HCT116 (cell line): ENCODE results near the gene ATP8A1. TPM values are rescaled to one million over a fixed set of nuclear protein-coding genes. Genes with fewer than 3 reads are reported as not detected.

Source experiments
- ATAC-seq: fragments of 200-7000 bp; cut with Tn5 transposase; 2 replicates; pipeline ENCODE4 v1.9.1; 2020; ENCODE audit warnings: mild to moderate bottlenecking, moderate library complexity
- BruUV-seq: library from RNA; stranded (reverse); fragments of 400-500 nt; replicated peaks from 2 replicates; lab custom pipeline; 2021; lab: Mats Ljungman, UMichigan
- CTCF ChIA-PET: fragments of 300-600 bp; sonication (Branson Sonifier 250); formaldehyde crosslinking; loops from one replicate; lab custom pipeline; 2021; ENCODE audit warnings: antibody characterized with exemption; lab: Charles Lee
- POLR2A ChIA-PET: fragments of 300-600, 350-600 bp; sonication (Branson Sonifier 250); formaldehyde crosslinking; loops from one replicate; lab custom pipeline; 2021; ENCODE audit warnings: antibody characterized with exemption; lab: Charles Lee
- RAD21 ChIA-PET, 2 experiments: fragments of 300-600 bp; sonication (Branson Sonifier 250); formaldehyde crosslinking; loops; one replicate each; lab custom pipeline; 2023; ENCODE audit warnings: low total read pairs in 2 of 2; ENCODE audit not compliant: uncharacterized antibody in 2 of 2, unreplicated experiment in 2 of 2, low non-redundant PET in 1 of 2; lab: Charles Lee
- DNase-seq: peaks from one replicate; pipeline ENCODE4 v3.0.0-alpha.2; 2010; ENCODE audit warnings: low read depth, low spot score
- H2AFZ ChIP-seq: fragments of 200-600 bp; shearing (Covaris generic), sonication (generic); 2 replicates; pipeline ENCODE4 v1.6.1; 2017; ENCODE audit warnings: low read depth, mixed run types, mixed read lengths, antibody characterized with exemption, low read length; ENCODE audit not compliant: poor library complexity, severe bottlenecking
- H3K27ac ChIP-seq: 2 replicates; pipeline ENCODE4 v1.5.1; 2012; ENCODE audit warnings: low read depth, low read length
- H3K27me3 ChIP-seq: fragments of 200-600 bp; sonication (generic); 2 replicates; pipeline ENCODE4 v1.6.1; 2016; ENCODE audit warnings: mixed run types, low read length, mixed read lengths; ENCODE audit not compliant: insufficient read depth
- H3K36me3 ChIP-seq, 2 experiments: fragments of 200-500 bp in 1 of 2; fragments of 200-600 bp in 1 of 2; sonication (Bioruptor generic) in 1 of 2; sonication (generic) in 1 of 2; 2 replicates each; pipeline versions ENCODE4 v1.5.1 to v1.6.1; 2014 to 2016; ENCODE audit warnings: low read length in 2 of 2, inconsistent platforms in 1 of 2, mixed read lengths in 1 of 2, mixed run types in 1 of 2; ENCODE audit not compliant: insufficient read depth in 2 of 2, control insufficient read depth in 1 of 2
- H3K4me1 ChIP-seq, 2 experiments: fragments of 200-600 bp in 1 of 2; sonication (generic) in 1 of 2; 2 replicates each; pipeline versions ENCODE4 v1.5.1 to v1.6.1; 2012 to 2017; ENCODE audit warnings: low read length in 2 of 2, inconsistent platforms in 1 of 2, mild to moderate bottlenecking in 1 of 2, mixed read lengths in 1 of 2, mixed run types in 1 of 2, moderate library complexity in 1 of 2; ENCODE audit not compliant: insufficient read depth in 2 of 2, control insufficient read depth in 1 of 2
- H3K4me2 ChIP-seq: fragments of 200-600 bp; sonication (generic); 2 replicates; pipeline ENCODE4 v1.6.1; 2017; ENCODE audit warnings: mixed run types, low read length, mixed read lengths
- H3K4me3 ChIP-seq, 2 experiments: fragments of 200-600 bp in 1 of 2; sonication (generic) in 1 of 2; replicated peaks in 1 of 2; 2 replicates each; pipeline ENCODE4 v1.5.1; 2011 to 2016; ENCODE audit warnings: low read length in 2 of 2, control low read depth in 1 of 2, low read depth in 1 of 2, mild to moderate bottlenecking in 1 of 2, mixed read lengths in 1 of 2, mixed run types in 1 of 2
- H3K79me2 ChIP-seq: fragments of 200-600 bp; sonication (generic); 2 replicates; pipeline ENCODE4 v1.6.1; 2017; ENCODE audit warnings: mild to moderate bottlenecking, mixed run types, low read length, moderate library complexity, mixed read lengths; ENCODE audit not compliant: insufficient read depth
- H3K9ac ChIP-seq: fragments of 200-600 bp; sonication (generic); 2 replicates; pipeline ENCODE4 v1.6.1; 2016; ENCODE audit warnings: low read length, mixed read lengths
- H3K9me2 ChIP-seq: fragments of 200-600 bp; sonication (generic), shearing (Covaris generic); 2 replicates; pipeline ENCODE4 v1.6.1; 2017; ENCODE audit warnings: mixed run types, mild to moderate bottlenecking, moderate library complexity; ENCODE audit not compliant: insufficient read depth
- H3K9me3 ChIP-seq, 2 experiments: fragments of 200-500 bp in 1 of 2; fragments of 200-600 bp in 1 of 2; sonication (Bioruptor generic) in 1 of 2; sonication (generic) in 1 of 2; 2 replicates each; pipeline ENCODE4 v1.6.1; 2014 to 2017; ENCODE audit warnings: low read length in 2 of 2, mixed read lengths in 2 of 2, inconsistent platforms in 1 of 2, low read depth in 1 of 2, mild to moderate bottlenecking in 1 of 2, mixed run types in 1 of 2, moderate library complexity in 1 of 2; ENCODE audit not compliant: control insufficient read depth in 1 of 2, insufficient read depth in 1 of 2
- H4K20me1 ChIP-seq: fragments of 200-600 bp; sonication (generic), shearing (Covaris generic); 2 replicates; pipeline ENCODE4 v1.6.1; 2017; ENCODE audit warnings: mixed run types, mild to moderate bottlenecking, moderate library complexity; ENCODE audit not compliant: insufficient read depth
- CBX3 ChIP-seq: IDR thresholded peaks from 2 replicates; pipeline ENCODE4 v1.6.1; 2012; ENCODE audit warnings: low read depth
- CEBPB ChIP-seq: IDR thresholded peaks from 2 replicates; pipeline ENCODE4 v1.6.1; 2012; ENCODE audit warnings: low read depth
- CTCF ChIP-seq, 3 experiments: fragments of 200-600 bp in 1 of 3; sonication (generic) in 1 of 3; IDR thresholded peaks in 2 of 3; conservative IDR thresholded peaks in 1 of 3; 2 replicates each; pipeline ENCODE4 v1.5.1; 2012 to 2017; ENCODE audit warnings: low read depth in 2 of 3, low read length in 2 of 3, antibody characterized with exemption in 1 of 3, borderline replicate concordance in 1 of 3, control low read depth in 1 of 3, mild to moderate bottlenecking in 1 of 3, mixed read lengths in 1 of 3, mixed run types in 1 of 3, moderate library complexity in 1 of 3; ENCODE audit not compliant: insufficient read depth in 1 of 3
- ELF1 ChIP-seq: IDR thresholded peaks from 2 replicates; pipeline ENCODE4 v1.6.1; 2012; ENCODE audit warnings: low read depth, borderline replicate concordance
- EZH2 ChIP-seq: fragments of 200-600 bp; sonication (generic); IDR thresholded peaks from 2 replicates; pipeline ENCODE4 v1.6.1; 2017; ENCODE audit warnings: antibody characterized with exemption, mixed run types
- EZH2phosphoT487 ChIP-seq: fragments of 200-600 bp; IDR thresholded peaks from 2 replicates; pipeline ENCODE4 v1.6.1; 2018; ENCODE audit warnings: antibody characterized with exemption, borderline replicate concordance
- FOSL1 ChIP-seq: IDR thresholded peaks from 2 replicates; pipeline ENCODE4 v1.6.1; 2012; ENCODE audit warnings: low read depth
- JUND ChIP-seq: IDR thresholded peaks from 2 replicates; pipeline ENCODE4 v1.6.1; 2012
- MAX ChIP-seq: IDR thresholded peaks from 2 replicates; pipeline ENCODE4 v1.6.1; 2012
- POLR2AphosphoS5 ChIP-seq: IDR thresholded peaks from 2 replicates; pipeline ENCODE4 v1.6.1; 2011; ENCODE audit warnings: mild to moderate bottlenecking, low read depth, low read length, moderate library complexity
- RAD21 ChIP-seq: IDR thresholded peaks from 2 replicates; pipeline ENCODE4 v1.6.1; 2012; ENCODE audit warnings: low read depth, mild to moderate bottlenecking
- REST ChIP-seq: IDR thresholded peaks from 2 replicates; pipeline ENCODE4 v1.6.1; 2012; ENCODE audit warnings: low read depth
- SP1 ChIP-seq: IDR thresholded peaks from 2 replicates; pipeline ENCODE4 v1.6.1; 2012; ENCODE audit warnings: low read depth
- SRF ChIP-seq: IDR thresholded peaks from 2 replicates; pipeline ENCODE4 v1.6.1; 2012; ENCODE audit warnings: low read depth
- TCF7L2 ChIP-seq: IDR thresholded peaks from 2 replicates; pipeline ENCODE4 v1.7.0; 2011; ENCODE audit warnings: borderline replicate concordance, inconsistent platforms; ENCODE audit not compliant: insufficient read depth, insufficient read length; ENCODE audit errors: extremely low read depth
- YY1 ChIP-seq: IDR thresholded peaks from 2 replicates; pipeline ENCODE4 v1.6.1; 2011; ENCODE audit warnings: low read length, low read depth, moderate library complexity, mild to moderate bottlenecking; ENCODE audit not compliant: insufficient replicate concordance; ENCODE audit errors: extremely low read depth
- ZBTB33 ChIP-seq: IDR thresholded peaks from 2 replicates; pipeline ENCODE4 v1.6.1; 2011; ENCODE audit warnings: mild to moderate bottlenecking, low read length, moderate library complexity; ENCODE audit not compliant: insufficient replicate concordance; ENCODE audit errors: extremely low read depth
- ZFX ChIP-seq: fragments of 450-650 bp; IDR thresholded peaks from 2 replicates; pipeline ENCODE4 v1.6.1; 2017
- ZNF274 ChIP-seq: fragments of 200-500 bp; sonication (Bioruptor generic); IDR thresholded peaks from 2 replicates; pipeline ENCODE4 v1.6.1; 2014; ENCODE audit warnings: mild to moderate bottlenecking, low read depth, low read length, inconsistent platforms
- intact Hi-C: fragments of 100-400 bp; cut with micrococcal nuclease; formaldehyde crosslinking; loops from 2 replicates; pipeline ENCODE4 v1.10.0; 2022
- total RNA-seq: library from RNA; stranded (reverse); gene quantifications from one replicate; pipeline ENCODE4 v1.2.1, GENCODE V29; 2021; ENCODE audit not compliant: unreplicated experiment

The ATP8A1 gene
- total RNA-seq, 1 experiment from 2014 or later: 1.9 TPM

GRCh38 chr4:42543126-42543525 lies 113.8 kb downstream of the ATP8A1 start:
- CTCF ChIA-PET: no interaction called here
- ATAC-seq (no peak), DNase-seq (no peak)
- H2AFZ ChIP-seq: no peak overlapping the region
- H3K9me2 ChIP-seq: no peaks in the 10 kb centered on the region
- H3K9me3 ChIP-seq: no peaks in the 10 kb centered on the region
- H3K4me3 ChIP-seq: no peak overlapping the region
- no peak overlapping the region for H3K9ac ChIP-seq
- no peaks in the 10 kb centered on the region for H4K20me1 ChIP-seq
- H3K4me2 ChIP-seq: no peak overlapping the region
- RAD21 ChIA-PET: no interaction called here
- no peaks in the 10 kb centered on the region for H3K36me3 ChIP-seq
- no peaks in the 10 kb centered on the region; the same call in 1 of the 2 replicates for H3K27me3 ChIP-seq
- TF ChIP-seq TCF7L2: no peak
- no peak for TF ChIP-seq ZBTB33
- no peak for TF ChIP-seq CBX3
- no peak for TF ChIP-seq CEBPB
- TF ChIP-seq ZNF274: no peak
- TF ChIP-seq ZFX: no peak
- no peak for TF ChIP-seq MAX
- TF ChIP-seq SRF: no peak
- no peak for TF ChIP-seq REST
- no peak for TF ChIP-seq CTCF (IDR thresholded peaks at IDR 0.05 in 2 of 3, conservative IDR thresholded peaks at IDR 0.05 in 1 of 3; ENCODE audit: borderline replicate concordance in 1 of 3, insufficient read depth in 1 of 3, low read depth in 2 of 3, low read length in 2 of 3)
- TF ChIP-seq YY1: no peak
- no peak for TF ChIP-seq FOSL1
- TF ChIP-seq EZH2phosphoT487: no peak
- TF ChIP-seq RAD21: no peak
- no peak for TF ChIP-seq SP1
- TF ChIP-seq EZH2: no peak
- TF ChIP-seq ELF1: no peak
- no peak for TF ChIP-seq POLR2AphosphoS5
- no peak for TF ChIP-seq JUND
- TF ChIP-seq, all 23 proteins: peak for 0
- POLR2A ChIA-PET: no interaction called here
- Histone ChIP-seq H3K4me1 (no peaks in the 10 kb centered on the region), H3K79me2 (no peaks in the 10 kb centered on the region), H3K27ac (no peak overlapping the region)
- intact Hi-C loops: no loop called here
- BruUV-seq: no TSS peak
